Stimulated activated CD8-positive, alpha-beta memory T cell treated with anti-CD3 and anti-CD28 coated beads, Interleukin-15, amount 100 ng/mL, for 1 hour (primary cell): ENCODE results near the gene PRR23E.

ENCODE experiments used
- DNase-seq: peaks from one replicate; pipeline ENCODE4 v3.0.0-alpha.2; 2020; ENCODE audit warnings: low read depth

Gene PRR23E, protein sequence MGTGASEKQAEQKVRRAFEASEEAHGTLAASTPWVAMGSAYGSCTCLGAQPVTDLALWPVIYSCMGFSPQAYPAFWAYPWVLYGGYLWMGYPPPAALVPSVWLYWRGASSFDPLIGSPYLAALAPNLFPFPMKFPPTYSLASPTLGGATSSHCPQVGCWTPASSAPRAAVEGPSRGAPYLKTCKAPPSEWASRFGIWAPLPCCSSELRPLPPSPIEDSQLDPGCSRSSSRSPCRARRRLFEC

DNA sequence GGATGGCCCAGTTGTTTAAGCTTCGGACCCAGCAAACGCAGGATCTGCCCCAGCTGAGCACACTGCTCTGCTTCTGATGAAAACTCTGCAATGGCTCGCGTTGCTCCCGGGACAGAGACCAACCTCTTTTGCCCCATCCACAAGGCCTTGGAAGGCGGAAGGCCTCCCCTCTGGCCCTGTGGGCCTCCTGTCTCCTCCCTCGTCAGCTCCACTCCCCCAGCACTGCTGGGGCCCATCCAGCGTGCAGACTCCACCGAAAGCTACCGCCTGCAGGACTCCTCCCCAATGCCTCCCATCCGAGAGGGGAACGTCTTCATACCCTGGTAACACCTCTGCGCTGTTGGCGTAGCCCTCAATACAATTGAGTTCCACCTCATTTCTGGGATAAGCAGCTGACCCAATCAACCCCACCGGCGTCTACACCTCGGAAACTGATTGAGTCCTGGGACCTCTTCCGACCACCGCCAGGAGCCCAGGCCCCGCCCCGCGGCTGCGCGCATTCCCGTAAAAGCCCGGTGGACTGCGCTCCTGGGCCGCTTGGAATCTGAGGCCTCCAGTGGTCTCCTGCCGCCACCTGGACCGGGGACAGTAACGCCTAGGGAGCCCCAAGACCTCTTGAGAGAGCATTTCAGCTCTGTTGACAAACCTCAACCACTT, at the start of gene PRR23E:
TSS of gene PRR23E (plus strand) at position 556 of the 657 bp plus-strand sequence. CDS start 3,555 bp downstream, outside the sequence.
- no peak for DNase-seq

DNA sequence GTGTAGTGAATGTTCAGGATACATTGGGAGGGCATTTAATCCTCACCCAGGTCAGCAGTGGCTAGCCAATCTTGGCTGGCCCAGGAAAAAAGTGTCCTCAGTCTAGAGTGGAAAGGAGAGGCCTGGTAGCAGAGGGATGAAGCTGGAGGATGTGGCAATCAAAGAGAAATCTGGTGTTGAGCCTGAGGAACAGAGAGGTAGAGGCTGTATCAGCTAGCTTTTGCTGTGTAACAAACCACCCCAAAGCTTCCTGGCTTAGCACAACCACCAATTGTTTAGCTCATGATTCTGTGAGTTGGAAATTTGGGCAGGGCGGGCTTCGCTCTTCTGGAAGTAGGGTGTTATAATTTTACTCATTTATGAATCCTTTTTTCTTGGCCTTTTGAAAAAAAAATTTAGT, 49.8 kb upstream of the PRR23E start:
- no peak for DNase-seq

DNA sequence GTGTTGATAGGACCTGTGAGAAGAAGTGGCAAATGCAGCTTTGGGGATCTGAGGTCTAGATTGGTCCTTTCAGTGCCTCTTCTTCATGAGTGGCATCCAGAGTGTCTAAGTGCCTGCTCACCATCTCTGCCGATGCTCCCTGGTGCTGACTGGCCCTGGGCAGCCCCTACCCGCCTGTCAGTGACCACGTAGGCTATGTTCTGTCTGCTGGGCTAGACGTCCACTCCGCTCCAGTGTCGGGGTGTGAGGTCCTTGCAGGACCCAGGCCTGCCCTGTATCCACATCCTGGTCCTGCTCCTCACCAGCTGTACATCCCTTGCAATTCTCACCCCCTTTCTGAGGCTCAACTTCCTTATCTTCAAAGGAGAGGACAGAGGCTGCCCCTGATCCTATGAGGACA, 48.3 kb upstream of the PRR23E start:
- no peak for DNase-seq

DNA sequence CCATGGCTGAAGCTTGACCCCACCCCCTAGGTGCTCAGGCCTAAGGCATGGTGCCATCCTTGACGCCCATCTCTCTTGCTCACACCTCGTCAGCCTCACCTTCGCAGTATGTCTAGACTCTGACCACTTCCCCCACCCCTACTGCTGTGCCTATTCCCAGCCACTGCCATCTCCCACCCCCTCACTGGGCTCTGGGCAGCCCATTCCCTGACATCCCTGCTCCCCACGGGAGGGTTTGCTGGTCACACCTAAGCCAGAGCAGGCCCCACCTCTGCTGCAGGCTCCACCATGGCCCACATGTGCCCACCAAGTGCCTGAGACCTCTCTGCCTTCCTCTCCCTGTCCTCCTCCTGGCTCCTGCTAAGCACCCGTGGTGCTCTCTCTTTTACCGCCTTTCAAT, 47.7 kb upstream of the PRR23E start:
- no peak for DNase-seq

DNA sequence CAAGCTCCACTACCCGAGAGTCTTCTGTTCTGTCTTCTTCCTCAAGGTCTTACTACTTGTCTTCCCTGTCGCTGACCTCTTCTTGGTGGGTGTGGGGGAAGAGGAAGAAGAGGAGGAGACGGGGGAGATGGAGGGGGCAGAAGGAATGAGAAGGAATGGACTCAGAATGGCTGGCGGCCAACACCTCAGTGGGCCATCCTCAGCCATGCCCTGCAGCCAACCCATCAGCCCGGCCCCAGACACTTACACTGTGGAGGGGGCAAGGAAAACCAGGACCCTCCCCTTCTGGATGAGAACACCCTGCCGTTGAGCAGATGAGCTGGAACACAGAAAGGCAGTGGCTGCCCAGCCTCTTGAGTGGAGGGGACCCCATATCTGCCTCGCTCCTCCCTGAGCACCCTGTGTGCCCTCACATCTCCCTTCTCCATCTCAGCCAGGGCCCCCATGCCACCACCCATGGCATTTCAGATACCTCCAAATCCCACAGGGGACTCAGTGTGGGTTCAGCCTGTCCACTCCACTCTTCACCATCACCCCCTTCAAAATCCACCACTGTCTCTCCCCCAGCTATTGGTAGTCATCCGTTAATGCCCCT, 45.5 kb upstream of the PRR23E start:
- DNase-seq: no peak

DNA sequence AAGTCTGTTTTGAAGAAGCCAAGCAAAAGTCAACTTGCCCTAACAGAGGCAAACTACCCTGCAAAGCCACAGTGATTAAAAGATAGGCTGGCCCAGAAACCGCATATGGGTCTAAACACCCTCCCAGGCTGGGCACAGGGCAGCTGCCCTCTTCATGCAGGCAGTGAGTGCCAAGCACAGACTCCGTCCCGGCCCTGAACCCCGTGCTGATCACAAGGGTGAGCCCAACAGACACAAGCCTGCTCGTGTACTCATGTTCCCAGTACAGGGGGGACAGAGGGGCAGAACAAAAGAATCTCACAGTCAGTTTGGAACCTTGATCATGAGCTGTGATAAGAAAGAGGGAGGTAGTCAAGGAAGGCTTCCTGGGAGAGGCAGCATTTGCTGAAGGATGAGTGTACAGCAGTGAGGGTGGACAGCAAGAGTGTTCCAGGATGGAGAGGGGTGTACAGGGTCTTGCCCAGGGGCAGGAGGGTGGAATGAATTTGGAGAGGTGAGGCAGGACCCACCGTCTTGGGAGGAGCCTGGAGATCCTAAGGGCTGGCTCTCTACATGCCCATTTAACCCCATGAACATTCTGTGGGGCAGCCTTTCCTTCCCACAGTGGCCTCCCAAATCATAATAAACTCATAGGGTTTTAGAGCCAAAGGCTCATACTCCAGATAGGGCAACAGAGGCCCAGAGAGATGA, 43.2 kb upstream of the PRR23E start:
- no peak for DNase-seq

DNA sequence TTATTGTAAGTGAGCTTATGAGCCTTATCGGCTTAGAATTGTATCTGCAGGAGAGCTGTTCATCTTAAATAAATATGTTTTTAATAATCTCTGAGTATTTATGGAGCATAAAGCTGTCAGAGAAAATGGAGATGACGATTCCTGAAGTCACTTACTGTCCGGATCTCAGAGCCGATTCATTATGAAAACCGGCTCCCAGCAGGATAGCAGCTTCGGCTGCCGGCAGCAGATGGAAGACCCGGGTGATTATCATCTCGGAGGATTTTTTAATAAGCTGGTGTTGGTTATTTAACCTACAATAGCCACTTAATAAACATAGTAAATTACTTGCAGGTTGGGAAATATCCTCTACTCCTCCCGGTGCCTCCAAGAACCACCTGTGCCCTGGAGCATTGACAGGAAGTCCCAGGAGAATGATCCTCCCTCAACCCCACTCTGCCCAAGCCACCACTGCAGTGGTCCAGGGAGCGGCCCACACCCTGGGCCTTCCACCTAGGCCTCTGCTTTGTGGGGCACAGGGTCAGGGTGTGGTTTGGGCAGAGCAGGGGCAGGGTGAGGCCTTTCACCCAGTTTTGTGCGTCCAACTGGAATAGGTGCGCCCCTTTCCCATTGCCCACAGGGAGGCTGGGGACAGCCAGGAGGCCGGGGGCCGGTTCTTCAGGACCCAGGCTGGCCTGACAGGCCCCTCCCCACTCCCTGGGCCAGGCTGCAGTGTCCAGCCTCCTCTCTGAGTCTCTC, 42.2 kb upstream of the PRR23E start:
- no peak for DNase-seq

DNA sequence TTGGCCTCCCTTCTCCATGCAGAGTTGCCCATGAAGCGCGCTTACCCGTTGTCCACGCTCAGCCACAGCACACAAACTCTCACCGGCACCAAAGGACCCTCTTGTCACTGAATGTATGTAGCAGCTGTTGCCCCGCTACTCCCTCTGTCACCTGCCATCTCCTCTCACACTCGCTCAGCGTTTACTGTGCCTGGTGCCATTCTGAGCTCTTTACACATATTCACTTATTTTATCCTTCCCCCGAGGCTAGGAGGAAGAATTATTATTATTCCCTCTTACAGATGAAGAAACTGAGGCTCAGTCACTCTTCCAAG, 41.7 kb upstream of the PRR23E start:
- DNase-seq: no peak

DNA sequence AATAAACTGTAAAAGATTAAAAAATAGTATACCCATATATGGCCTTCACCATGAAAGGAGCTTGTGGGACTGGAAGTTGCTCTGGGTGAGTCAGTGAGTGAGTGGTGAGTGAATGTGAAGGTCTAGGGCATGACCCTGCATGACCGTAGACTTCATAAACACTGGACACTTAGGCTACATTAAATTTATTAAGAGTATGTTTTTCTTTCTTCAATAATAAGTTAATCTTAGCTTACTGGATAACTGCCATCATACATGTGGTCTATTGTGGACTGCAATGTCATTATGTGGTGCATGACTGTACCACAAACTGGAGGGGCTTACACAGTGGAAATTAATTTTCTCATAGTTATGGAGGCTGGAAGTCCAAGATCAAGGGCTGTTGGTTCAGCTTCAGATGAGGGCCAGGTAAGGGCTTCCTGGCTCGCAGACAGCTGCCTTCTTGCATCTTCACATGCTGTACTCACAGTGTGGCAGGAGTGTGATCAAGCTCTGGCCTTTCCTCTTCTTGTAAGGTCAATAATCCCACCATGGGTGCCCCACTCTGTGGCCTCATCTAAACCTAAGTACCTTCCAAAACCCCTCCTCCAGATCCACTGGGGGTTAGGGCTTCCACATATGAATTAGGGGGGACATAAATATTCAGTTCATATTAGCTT, 40.8 kb upstream of the PRR23E start:
- no peak for DNase-seq

DNA sequence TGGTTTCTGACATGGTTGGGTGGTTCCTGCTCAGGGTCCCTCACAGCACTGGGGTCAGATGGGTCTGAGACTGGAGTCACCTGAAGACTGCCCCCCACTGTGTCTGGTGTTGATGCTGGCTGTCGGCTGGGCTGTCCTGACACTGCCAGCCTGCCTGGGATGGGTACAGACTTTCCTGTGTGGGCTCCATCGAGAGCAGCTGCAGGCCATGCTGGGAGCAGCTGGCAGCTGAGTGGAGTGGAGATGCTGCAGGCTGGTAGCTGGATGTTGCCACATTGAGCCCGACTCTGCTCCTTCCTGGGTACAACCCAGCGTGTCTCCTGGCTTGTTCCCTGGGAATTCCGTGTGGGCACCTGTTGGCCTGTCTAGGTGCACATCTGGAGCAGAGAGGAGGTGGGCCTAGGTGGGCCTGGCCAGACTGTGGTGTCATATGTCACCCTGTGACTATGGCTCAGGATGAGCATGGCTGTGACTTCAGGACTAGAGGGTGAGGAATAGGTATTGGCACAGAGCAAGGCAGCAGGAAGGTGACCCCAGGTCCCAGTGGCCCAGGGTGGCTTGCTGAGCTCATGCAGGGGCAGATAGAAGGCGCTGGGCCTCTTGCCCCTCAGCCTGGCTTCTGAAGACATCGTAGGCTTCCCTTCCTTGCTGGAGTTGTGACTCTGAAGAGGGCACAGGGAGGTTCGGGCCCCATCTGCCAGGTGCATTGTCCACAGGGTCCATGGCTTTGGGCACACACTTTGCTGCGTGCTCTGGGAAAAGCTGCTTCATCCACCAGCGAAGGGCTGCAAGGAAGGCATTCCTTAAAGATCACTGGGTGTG, 40.0 kb upstream of the PRR23E start:
- DNase-seq: no peak

DNA sequence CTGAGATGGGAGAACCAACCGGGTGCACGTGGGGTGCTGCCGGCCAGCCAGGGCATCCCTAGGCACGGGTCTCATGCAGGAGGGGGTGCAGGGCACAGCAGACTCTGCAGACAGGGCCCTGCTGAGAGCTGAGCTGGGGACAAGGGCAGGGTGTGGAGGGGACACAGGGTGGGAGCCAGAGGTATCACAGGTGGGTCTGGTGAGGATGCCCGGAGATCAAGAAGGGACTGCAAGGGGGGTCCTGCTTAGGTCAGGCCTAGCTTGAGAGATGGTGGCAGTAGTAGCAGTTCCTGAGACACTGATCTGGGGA, 39.5 kb upstream of the PRR23E start:
- DNase-seq: no peak

DNA sequence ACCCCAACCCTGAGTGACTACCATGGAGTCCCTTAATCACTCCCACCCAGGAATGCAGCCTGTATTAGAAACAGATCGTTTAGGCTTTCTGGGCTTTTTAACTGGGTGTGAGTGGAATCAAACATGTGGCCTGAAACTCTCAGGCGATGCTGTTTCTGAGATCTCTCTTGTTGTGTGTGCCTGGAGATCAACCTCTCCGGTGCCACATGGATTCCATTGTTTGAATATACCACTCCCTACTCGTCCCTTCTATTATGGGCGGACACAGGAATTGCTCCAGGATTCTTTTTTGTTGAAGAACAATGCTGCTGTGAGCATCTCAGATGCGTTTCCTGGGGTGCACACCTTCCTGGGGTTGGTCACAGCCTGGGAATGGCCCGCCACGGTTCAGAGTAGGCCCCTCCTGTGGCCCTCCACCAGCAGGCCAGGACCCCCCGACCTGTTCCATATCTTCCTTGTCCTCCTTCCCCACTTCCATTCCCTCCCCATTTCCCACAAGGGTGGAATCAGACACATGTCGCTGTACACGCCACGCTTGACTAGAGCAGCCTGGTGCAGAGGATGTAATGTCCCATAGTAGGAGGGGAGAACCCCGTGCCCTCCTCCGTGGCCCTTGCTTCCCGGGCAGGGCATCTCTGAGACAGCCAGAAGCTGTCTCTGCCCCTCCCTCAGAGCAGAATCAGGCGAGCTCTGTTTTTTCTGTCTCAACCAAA, 36.4 kb upstream of the PRR23E start:
- no peak for DNase-seq

DNA sequence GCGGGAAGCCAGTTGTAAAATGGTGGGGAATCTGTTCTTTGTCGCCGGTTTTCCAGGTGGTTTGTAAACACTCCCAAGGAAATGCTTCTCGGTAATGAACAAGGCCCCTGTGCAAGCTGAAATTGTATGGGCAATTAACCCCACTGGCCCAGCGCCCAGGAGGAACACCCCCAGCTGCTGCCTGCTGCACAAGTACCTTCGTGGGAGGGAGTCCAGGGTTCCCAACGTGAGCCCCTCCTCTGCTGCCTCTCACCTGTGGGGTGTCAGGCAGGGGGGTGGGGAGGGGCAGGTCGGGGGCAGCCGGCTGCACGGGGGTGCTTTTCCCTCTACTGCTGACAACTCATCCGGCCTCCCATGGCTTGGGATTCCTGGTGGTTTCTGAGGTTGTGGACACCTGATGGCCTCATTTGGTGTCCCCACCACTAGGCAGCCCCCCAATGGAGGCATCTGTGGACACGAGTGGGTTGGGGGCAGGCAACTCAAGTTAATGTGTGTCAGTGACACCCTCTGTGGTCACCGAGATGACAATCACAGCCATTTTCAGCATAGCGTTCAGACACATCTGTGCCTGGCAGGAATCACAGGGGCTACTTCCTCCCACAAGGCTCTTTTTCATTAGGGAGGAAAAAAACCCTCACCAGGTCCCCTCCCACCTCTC, 35.6 kb upstream of the PRR23E start:
- DNase-seq: no peak

DNA sequence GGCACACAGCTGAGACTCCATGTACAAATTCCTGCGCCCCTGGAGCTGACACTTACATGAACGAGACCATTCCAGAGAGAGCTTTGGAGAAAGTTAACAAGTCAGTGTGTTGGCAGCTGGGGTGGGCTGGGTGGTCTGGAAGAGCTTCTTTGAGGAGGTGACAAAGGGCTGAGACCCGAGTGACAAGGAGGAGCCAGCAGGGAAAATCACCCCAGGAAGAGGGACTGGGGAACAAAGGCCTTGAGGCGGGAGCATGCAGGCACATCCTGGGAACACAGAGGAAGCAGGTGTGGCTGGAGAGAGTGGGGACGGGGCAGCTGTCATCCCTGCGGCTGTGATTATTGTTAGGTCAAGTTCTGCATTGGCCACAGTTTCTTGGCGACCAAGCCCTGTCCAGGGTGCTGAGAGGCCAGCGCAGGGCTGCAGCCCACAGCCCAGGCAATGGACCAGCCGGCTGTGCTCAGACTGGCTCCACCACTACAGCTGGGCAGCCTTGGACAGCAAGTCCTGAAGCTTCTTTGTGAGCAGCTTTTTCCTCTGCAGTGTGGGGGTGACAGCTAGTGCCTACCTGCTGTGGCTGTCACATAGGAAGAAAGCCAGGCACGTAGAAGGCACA, 34.2 kb upstream of the PRR23E start:
- no peak for DNase-seq

DNA sequence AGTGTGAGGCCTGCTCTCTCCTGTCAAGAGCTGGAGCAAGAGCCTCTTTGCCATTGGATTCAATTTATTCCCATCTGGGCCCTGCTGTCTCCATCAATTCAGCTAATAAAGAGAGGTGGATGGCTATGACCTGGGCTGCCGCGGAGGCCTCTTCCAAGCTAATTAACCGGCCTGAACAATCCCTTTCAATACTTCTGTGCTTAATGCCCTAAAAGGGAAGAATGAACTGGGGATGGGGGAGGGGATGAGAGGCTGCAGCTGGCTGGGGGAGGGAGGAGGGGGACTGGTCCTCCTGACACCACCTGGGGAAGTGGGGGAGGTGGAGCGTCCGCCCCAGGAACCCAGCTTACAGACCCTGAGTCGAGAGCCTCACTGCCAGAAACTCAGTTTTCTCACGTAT, 33.4 kb upstream of the PRR23E start:
- no peak for DNase-seq

DNA sequence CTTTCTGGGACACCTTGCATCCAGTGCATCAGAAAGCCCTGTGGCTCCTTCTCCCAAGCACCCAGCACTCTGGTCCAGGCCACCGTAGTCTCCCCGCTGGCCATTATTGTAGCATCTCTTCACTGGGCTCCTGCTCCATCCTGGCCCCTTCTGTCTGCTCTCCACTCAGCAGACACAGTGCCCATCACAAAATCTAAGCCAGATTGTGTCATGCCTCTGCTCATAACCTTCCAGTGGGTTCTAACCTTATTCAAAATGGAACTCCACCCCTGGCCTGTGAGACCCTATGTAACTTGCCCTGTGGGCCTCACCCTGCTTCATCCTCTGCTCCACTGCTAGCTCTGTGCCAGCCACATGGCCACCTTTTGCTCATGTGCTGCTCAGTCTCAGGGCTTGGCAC, 31.7 kb upstream of the PRR23E start:
- no peak for DNase-seq

DNA sequence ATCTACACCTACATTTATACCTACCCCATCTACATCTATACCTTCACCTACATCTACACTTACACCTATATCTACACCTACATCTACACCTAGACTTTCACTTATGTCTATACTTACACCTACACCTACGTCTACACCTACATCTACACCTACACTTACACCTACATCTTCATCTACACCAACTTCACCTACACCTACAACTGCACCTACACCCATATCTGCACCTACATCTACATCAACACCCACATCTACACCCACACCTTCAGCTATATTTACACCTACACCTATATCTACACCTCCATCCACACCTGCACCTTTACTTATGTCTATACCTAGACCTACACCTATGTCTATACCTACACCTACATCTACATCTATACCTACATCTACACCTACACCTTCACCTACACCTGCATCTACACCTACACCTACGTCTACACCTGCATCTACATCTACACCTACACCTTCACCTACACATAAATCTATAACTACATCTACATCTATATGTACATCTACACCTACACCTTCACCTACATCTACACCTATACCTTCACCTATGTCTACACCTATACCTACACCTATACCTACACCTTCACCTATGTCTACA, 30.9 kb upstream of the PRR23E start:
- no peak for DNase-seq

DNA sequence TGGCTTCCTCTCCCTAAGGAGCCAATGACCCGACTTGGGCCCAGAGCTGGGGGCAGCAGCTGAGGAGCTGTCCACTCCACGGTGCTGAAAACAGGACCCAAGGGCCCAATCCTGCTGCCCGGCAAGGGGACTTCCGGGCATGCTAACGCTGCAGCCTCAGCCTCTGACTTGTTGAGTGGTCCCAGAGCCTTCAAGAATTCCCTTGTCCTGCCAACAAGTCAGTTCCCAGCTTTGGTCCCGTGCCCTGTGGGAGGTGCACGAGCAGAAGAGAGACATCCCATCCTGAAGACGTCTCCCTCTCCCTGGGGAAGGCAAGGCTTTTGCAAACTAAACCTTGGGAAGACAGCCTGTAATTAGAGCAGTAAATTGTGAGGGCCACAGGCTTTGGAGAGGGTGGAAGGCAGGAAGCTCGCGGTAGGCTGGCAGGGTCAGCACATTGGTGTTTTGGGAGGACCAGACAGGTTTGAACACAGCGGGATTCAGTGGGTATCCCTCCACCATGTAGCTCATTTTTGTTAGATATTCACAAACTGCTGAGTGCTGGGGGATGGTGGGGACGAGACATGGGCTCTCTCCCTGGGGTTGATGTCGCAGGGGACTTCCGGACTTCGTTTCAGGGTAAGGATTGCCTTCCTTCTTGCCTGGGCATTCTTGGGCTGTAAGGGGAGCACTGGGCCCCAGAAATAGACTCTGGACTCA, 29.8 kb upstream of the PRR23E start:
- no peak for DNase-seq

DNA sequence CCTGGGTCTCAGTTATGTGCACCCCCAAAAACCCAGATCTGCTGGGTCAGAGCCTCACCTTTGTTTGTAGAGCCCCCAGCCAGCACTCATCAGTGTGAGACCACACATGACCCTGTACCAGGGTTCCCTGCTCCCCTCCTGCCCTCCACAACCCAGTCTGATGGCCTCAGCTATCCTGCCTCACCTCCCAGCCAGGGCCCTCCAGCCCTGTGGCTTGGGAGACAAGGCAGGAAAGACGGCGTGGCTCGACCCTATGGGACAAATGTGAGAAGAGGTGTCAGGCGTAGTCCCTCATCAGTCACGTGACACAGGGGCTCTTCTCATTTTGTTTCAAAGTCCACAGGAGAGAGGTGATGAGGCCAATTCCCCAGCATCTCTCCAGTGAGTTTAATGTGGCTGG, 28.3 kb upstream of the PRR23E start:
- DNase-seq: no peak
